Kasumi-1 (cell line): Measurements from ENCODE around the gene PTBP1.
A peak's percentile ranks its signal among the peaks of the same experiment; 100 is the strongest.

Experiments used
- DNase-seq, 2 experiments: peaks; one replicate each; lab custom pipeline; 2025; lab: John Stamatoyannopoulos, UW

PTBP1 gene

GRCh38 chr19:772730-773436 is 24.4 kb upstream of the PTBP1 start:
- no peak for DNase-seq

GRCh38 chr19:776549-776948 is 20.7 kb upstream of the PTBP1 start:
- no peak for DNase-seq

GRCh38 chr19:778910-779653 is 18.2 kb upstream of the PTBP1 start:
- DNase-seq, result no peak

GRCh38 chr19:780935-781334 is 16.3 kb upstream of the PTBP1 start:
- DNase-seq, result no peak

- no peak for DNase-seq
Observed at GRCh38 chr19:781800-782184, 15.5 kb upstream of the PTBP1 start.

- no peak for DNase-seq
Observed at GRCh38 chr19:782185-782877, 14.9 kb upstream of the PTBP1 start.

- no peak for DNase-seq
Observed at GRCh38 chr19:782878-783668, 14.2 kb upstream of the PTBP1 start.

GRCh38 chr19:784541-784940 is 12.7 kb upstream of the PTBP1 start:
- no peak for DNase-seq

- no peak for DNase-seq
Observed at GRCh38 chr19:787536-787935, 9.7 kb upstream of the PTBP1 start.

- no peak for DNase-seq
Observed at GRCh38 chr19:788686-788982, 8.6 kb upstream of the PTBP1 start.

GRCh38 chr19:788983-789700 is 8.1 kb upstream of the PTBP1 start:
- peak; percentile 48 to 52 for DNase-seq

- no peak for DNase-seq
Observed at GRCh38 chr19:789701-790060, 7.6 kb upstream of the PTBP1 start.

- no peak for DNase-seq
Observed at GRCh38 chr19:791007-791566, 6.2 kb upstream of the PTBP1 start.

- DNase-seq, result no peak
Observed at GRCh38 chr19:791567-792305, 5.5 kb upstream of the PTBP1 start.

- DNase-seq, result no peak
Observed at GRCh38 chr19:792306-792885, 4.9 kb upstream of the PTBP1 start.

- no peak for DNase-seq
Observed at GRCh38 chr19:793806-794205, 3.4 kb upstream of the PTBP1 start.

GRCh38 chr19:795073-795611 is 2.1 kb upstream of the PTBP1 start:
- no peak for DNase-seq

- DNase-seq, result no peak
Observed at GRCh38 chr19:795691-796581, 1.3 kb upstream of the PTBP1 start.
